Neural crest cell (in vitro differentiated cells): ENCODE measurements around the gene MR1. TPM values are rescaled to one million over a fixed set of nuclear protein-coding genes. Genes with fewer than 3 reads are reported as not detected.
"Not testable (repeated sequence)": the region's sequence is repeated elsewhere in the genome, so short reads cannot be mapped to it uniquely, and the experiment has no call there.

Experiments
- DNase-seq: peaks from one replicate; pipeline ENCODE4 v3.0.0; 2021; ENCODE audit warnings: low read depth, mixed read lengths, low spot score
- H3K27ac Mint-ChIP-seq: one replicate; pipeline ENCODE4 v1.8.0; 2021; ENCODE audit warnings: mild to moderate bottlenecking, mixed read lengths; ENCODE audit not compliant: unreplicated experiment
- H3K27me3 Mint-ChIP-seq: 2 replicates; pipeline ENCODE4 v1.8.0; 2021; ENCODE audit warnings: low read depth, mild to moderate bottlenecking, mixed read lengths
- H3K36me3 Mint-ChIP-seq: 2 replicates; pipeline ENCODE4 v1.8.0; 2021; ENCODE audit warnings: low read depth, mild to moderate bottlenecking, mixed read lengths
- H3K4me1 Mint-ChIP-seq: 2 replicates; pipeline ENCODE4 v1.8.0; 2021; ENCODE audit warnings: mixed read lengths
- H3K4me3 Mint-ChIP-seq: one replicate; pipeline ENCODE4 v1.8.0; 2021; ENCODE audit warnings: mild to moderate bottlenecking, mixed read lengths
- H3K9me3 Mint-ChIP-seq: 2 replicates; pipeline ENCODE4 v1.8.0; 2021; ENCODE audit warnings: mixed read lengths
- total RNA-seq: library from RNA; stranded (reverse); gene quantifications from 2 replicates; pipeline ENCODE4 v1.2.1, GENCODE V29; 2021
- TF ChIP-seq, protein P1 (sequence below): fragments of 200-600 bp; sonication (generic); conservative IDR thresholded peaks from 2 replicates; pipeline ENCODE4 v1.5.0; 2021; ENCODE audit warnings: antibody characterized with exemption, mild to moderate bottlenecking

Gene MR1
- total RNA-seq, 1 donor from 2014 or later = 0.21 TPM

DNA sequence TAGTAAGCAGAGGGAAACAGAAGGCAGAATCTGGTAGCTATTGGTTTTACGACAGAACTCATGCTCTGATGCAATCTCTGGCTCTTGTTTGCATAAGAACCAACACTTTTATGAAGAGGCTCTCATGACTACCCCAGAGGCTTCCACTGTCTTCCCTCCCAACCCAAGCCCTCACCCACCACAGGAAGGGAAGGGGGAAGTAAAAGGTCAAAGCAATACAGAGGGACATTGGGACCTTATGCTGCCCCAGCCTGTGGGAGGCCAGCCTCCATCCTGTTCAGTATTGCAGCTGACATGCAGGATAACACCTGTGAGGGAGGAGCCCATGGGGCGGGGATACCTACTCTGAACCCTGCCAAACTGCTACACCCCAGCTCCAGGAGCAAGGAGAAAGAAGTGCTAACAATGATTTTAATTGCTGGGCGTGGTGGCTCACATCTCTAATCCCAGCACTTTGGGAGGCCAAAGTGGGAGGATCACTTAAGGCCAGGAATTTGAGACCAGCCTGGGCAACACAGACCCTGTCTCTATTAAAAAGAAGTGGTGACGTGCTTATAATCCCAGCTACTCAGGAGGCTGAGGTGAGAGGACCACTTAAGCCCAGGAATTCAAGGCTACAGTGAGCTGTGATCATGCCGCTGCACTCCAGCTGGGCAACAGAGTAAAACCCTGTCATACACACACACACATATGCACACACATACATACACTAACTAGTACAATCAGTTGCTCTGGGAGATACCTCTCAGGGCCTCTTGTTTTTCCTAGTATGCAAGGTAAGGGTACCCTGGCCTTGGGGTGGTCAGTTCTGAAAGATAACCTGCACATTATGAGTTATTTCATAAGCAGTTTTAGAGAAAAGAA is 9.5 kb downstream of the MR1 start:
- DNase-seq = no peak
- Mint-ChIP-seq H3K4me3 (no peak overlapping the region), H3K36me3 (no peaks in the 10 kb centered on the region), H3K27ac (no peak overlapping the region), H3K27me3 (no peaks in the 10 kb centered on the region), H3K9me3 (no peaks in the 10 kb centered on the region), H3K4me1 (peaks cover 4% of the 10 kb centered on the region)
- TF ChIP-seq, protein P1, sequence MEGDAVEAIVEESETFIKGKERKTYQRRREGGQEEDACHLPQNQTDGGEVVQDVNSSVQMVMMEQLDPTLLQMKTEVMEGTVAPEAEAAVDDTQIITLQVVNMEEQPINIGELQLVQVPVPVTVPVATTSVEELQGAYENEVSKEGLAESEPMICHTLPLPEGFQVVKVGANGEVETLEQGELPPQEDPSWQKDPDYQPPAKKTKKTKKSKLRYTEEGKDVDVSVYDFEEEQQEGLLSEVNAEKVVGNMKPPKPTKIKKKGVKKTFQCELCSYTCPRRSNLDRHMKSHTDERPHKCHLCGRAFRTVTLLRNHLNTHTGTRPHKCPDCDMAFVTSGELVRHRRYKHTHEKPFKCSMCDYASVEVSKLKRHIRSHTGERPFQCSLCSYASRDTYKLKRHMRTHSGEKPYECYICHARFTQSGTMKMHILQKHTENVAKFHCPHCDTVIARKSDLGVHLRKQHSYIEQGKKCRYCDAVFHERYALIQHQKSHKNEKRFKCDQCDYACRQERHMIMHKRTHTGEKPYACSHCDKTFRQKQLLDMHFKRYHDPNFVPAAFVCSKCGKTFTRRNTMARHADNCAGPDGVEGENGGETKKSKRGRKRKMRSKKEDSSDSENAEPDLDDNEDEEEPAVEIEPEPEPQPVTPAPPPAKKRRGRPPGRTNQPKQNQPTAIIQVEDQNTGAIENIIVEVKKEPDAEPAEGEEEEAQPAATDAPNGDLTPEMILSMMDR = no peak

DNA sequence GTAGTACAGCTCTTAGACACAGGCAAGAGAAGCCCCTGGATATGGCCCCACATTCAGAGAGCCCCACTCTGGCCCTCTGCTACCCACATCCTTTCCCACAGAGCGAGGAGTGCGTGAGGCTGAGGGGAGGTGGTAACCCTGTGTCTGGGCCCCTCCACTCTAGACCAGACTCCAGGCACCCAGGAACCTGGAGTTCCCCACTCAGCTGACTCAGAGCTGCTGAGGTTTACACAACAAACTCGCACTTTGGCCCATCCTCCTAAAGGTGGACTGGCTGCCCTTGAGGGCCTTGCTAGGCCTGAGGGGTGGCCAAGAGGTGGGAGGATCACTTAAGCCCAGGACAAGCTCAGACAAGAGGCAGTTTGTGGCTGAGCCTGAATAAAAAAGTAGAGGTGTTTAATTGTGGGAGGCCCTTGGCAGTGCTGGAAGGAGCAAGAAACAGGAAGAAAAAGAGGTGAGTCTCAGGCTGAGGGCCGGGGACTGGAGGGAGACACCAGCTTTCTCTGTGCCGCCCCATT is 10.7 kb downstream of the MR1 start:
- H3K27ac Mint-ChIP-seq = no peak overlapping the region
- no peaks in the 10 kb centered on the region for H3K36me3 Mint-ChIP-seq
- H3K4me1 Mint-ChIP-seq = peaks cover 4% of the 10 kb centered on the region
- H3K4me3 Mint-ChIP-seq = no peak overlapping the region
- no peaks in the 10 kb centered on the region for H3K27me3 Mint-ChIP-seq
- H3K9me3 Mint-ChIP-seq = no peaks in the 10 kb centered on the region
- DNase-seq = no peak
- TF ChIP-seq, protein P1 = no peak

DNA sequence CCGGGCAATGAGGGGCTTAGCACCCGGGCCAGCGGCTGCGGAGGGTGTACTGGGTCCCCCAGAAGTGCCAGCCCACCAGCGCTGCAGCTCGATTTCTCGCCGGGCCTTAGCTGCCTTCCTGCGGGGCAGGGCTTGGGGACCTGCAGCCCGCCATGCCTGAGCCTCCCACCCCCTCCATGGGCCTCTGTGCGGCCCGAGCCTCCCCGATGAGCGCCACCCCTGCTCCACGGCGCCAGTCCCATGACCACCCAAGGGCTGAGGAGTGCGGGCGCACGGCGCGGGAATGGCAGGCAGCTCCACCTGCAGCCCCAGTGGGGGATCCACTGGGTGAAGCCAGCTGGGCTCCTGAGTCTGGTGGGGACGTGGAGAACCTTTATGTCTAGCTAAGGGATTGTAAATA is 12.2 kb downstream of the MR1 start:
- not testable (repeated sequence) for DNase-seq, H3K27ac Mint-ChIP-seq, H3K4me3 Mint-ChIP-seq, H3K4me1 Mint-ChIP-seq, H3K36me3 Mint-ChIP-seq, H3K27me3 Mint-ChIP-seq, H3K9me3 Mint-ChIP-seq

DNA sequence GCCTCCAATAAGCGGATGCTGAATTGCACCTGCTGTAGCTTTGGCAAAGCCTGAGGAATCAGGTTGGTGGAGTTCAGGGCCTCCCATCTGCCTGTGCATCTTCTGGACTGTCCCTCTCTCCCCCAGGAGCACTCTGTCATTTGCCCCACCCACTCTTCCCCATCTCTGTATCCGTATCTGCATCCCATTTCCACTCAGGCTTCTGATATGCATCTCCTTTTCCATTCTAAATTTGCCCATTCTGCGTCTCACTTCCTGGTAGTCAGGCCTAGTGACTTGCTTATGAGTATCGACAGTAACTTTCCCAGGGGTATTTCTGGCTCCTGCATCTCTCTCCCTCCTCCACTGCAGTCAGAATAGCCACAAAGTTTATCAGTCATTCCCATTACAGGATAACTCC is 15.6 kb downstream of the MR1 start:
- TF ChIP-seq, protein P1 = no peak
- Mint-ChIP-seq H3K27me3 (no peaks in the 10 kb centered on the region), H3K36me3 (no peaks in the 10 kb centered on the region), H3K27ac (no peak overlapping the region), H3K9me3 (no peaks in the 10 kb centered on the region), H3K4me1 (peaks cover 7% of the 10 kb centered on the region), H3K4me3 (no peak overlapping the region)
- DNase-seq = no peak

DNA sequence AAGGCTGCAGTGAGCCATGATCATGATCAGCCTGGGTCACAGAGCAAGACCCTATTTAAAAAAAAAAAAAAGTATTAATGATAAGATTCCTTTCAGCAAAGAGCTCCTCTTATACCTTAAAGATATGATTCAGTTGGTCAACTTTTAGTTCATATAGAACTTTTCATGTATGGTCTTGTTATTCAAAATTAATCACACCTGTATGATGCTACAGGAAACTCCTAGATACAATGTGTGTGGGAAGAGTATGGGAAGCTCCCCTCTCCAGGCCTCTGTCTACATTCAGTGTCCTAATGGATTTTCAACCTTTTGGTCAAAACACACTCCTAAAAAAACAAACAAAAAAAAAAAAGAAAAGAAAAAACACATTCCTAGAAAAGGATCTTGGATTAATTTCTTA is 17.1 kb downstream of the MR1 start:
- DNase-seq = no peak
- TF ChIP-seq, protein P1 = no peak
- Mint-ChIP-seq H3K9me3 (no peaks in the 10 kb centered on the region), H3K36me3 (no peaks in the 10 kb centered on the region), H3K27ac (no peak overlapping the region), H3K4me3 (no peak overlapping the region), H3K4me1 (peaks cover 11% of the 10 kb centered on the region), H3K27me3 (no peaks in the 10 kb centered on the region)

DNA sequence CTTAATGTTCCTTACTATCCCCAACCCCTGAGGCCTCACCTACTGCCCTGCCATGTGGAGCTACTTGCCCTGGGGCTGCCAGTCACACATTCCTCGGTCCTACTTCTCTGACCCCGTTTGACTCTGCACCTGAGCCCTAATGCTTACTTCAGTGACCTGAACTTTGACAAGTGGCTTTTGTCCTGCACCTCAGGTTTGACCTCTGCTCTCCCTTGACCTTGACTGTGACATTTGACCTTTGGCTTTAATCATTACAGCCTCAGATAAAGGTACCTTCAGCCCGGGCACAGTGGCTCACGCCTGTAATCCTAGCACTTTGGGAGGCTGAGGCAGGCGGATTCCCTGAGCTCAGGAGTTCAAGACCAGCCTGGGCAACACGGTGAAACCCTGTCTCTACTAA is 22.8 kb downstream of the MR1 start:
- Mint-ChIP-seq H3K27me3 (peaks cover 3% of the 10 kb centered on the region), H3K27ac (no peak overlapping the region), H3K9me3 (no peaks in the 10 kb centered on the region), H3K4me3 (no peak overlapping the region), H3K36me3 (peaks cover 2% of the 10 kb centered on the region), H3K4me1 (peaks cover 5% of the 10 kb centered on the region)
- TF ChIP-seq, protein P1 = no peak
- DNase-seq = no peak
